ENCODE data around the gene LYPD5. TPM values are rescaled to one million over a fixed set of nuclear protein-coding genes. Genes with fewer than 3 reads are reported as not detected.
A peak's percentile ranks its signal among the peaks of the same experiment; 100 is the strongest.
"Not testable (repeated sequence)": the region's sequence is repeated elsewhere in the genome, so short reads cannot be mapped to it uniquely, and the experiment has no call there.

The LYPD5 gene
- total and polyA plus RNA-seq, 10 donors: 2.1 to 48.1 (median 7.0) TPM

DNA sequence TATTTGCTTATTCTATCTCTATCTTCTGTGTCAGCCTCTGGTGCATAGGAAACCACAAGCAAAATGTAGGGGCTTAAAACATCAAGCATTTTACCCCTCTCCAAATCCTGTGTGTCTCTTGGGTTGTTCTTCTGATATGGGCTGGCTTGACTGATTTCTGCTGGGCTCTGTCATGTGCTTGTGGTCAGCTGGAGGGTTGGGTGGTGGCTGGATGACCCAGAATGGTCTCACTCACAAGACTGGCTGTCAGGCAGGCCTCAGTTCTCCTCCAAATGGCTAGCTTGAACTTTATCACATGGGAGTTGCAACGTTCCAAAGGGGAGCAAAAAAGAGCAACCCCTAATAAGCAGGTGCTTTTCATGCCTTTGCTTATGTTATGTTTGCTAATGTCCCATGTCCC, 9.6 kb upstream of the LYPD5 start:
- Histone ChIP-seq H3K27me3 (replicated peaks in 1 of 7) (peaks cover 0 to 13% (median 0%) of the 10 kb centered on the region in 7 donors), H3K36me3 (no peaks in the 10 kb centered on the region), H3K9me3 (no peaks in the 10 kb centered on the region), H3K4me1 (peaks cover 0 to 6% (median 0%) of the 10 kb centered on the region in 6 donors), H3K27ac (no peak overlapping the region), H3K4me3 (no peak overlapping the region)
- 33 to 58% (median 50%) methylated on average over 1 of the region's 1 CpG for WGBS, 5 donors
- no peak for DNase-seq
- TF ChIP-seq POLR2AphosphoS5 (IDR thresholded peaks at IDR 0.05) (no peak), POLR2A (IDR thresholded peaks at IDR 0.05) (no peak)
- TF ChIP-seq, protein P1, sequence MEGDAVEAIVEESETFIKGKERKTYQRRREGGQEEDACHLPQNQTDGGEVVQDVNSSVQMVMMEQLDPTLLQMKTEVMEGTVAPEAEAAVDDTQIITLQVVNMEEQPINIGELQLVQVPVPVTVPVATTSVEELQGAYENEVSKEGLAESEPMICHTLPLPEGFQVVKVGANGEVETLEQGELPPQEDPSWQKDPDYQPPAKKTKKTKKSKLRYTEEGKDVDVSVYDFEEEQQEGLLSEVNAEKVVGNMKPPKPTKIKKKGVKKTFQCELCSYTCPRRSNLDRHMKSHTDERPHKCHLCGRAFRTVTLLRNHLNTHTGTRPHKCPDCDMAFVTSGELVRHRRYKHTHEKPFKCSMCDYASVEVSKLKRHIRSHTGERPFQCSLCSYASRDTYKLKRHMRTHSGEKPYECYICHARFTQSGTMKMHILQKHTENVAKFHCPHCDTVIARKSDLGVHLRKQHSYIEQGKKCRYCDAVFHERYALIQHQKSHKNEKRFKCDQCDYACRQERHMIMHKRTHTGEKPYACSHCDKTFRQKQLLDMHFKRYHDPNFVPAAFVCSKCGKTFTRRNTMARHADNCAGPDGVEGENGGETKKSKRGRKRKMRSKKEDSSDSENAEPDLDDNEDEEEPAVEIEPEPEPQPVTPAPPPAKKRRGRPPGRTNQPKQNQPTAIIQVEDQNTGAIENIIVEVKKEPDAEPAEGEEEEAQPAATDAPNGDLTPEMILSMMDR (IDR thresholded peaks at IDR 0.05 in 8 of 11, conservative IDR thresholded peaks at IDR 0.05 in 3 of 11): no peak
- intact Hi-C loops (cut with DNase I; ENCODE audit: low total_unique reads): no loop called here

DNA sequence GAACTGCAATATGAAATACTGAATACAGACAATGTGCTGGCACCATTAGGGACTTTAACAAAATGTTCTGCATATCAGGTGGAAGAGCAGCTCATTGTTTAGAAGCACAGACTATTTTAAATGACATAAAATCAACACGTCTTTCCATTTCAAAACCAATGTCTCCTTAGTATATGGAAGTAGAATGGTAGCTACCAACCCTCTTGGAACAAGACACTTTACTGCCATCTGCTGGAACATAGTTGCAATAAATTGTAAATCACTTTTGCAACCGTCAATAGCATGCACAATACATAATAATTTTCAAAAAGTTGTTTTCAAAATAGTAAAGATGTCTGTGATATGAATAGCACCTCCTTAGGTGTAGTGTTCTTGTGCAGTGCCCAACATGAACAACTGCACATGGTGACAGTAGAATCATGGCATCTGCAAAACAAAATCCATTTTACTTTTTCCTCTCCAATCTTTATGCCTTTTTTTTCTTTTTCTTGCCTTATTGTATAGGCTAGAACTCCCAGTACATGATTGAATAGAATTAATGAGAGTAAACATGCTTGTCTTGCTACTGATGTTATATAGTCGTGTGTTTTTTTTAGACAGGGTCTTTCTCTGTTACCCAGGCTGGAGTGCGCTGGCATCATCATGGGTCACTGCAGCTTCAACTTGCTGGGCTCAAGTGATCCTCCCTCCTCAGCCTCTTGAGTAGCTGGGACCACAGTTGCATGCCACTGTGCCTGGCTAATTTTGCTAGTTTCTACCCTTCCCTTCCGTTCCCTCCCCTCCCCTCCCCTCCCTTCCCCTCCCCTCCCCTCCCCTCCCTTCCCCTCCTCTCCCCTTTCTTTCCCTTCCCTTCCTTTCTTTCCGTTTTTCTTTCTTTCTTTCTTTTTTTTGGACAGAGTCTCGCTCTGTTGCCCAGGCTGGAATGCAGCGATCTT, 7.8 kb upstream of the LYPD5 start:
- WGBS, 5 donors: 32 to 39% (median 35%) methylated on average over 6 to 8 of the region's 8 CpGs

DNA sequence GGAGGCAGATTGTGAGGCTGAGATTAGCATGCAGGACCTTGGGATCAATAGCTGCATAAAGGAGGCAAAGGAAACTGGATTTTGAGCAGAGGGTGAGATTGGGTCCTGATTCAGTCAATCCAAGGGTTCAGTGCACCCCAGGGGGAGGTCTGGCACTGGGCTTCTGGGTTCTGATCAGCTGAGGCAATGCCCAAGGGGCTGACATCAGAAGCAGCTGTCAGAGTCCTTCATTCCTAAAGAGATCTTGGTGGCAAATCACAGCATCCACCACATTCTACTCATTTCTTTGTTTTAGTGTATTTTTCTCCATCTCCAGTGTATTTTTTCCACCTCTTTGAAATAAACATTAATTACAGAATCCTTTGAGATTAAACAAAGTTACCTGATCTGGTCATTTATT, 5.4 kb upstream of the LYPD5 start:
- intact Hi-C loops (cut with DNase I; ENCODE audit: low total_unique reads): no loop called here
- DNase-seq: no peak
- no peak overlapping the region for H3K4me3 ChIP-seq
- peaks cover 0 to 6% (median 0%) of the 10 kb centered on the region in 6 donors for H3K4me1 ChIP-seq
- H3K27ac ChIP-seq: no peak overlapping the region
- TF ChIP-seq POLR2A (IDR thresholded peaks at IDR 0.05): no peak
- TF ChIP-seq, protein P1 (IDR thresholded peaks at IDR 0.05 in 8 of 11, conservative IDR thresholded peaks at IDR 0.05 in 3 of 11): no peak
- TF ChIP-seq POLR2AphosphoS5 (IDR thresholded peaks at IDR 0.05): no peak
- H3K9me3 ChIP-seq: no peaks in the 10 kb centered on the region
- H3K36me3 ChIP-seq: no peaks in the 10 kb centered on the region
- H3K27me3 ChIP-seq (replicated peaks in 1 of 7): peaks cover 0 to 13% (median 0%) of the 10 kb centered on the region in 7 donors

More for the DNA sequence above, 7.8 kb upstream of the LYPD5 start:
- intact Hi-C loops (cut with DNase I; ENCODE audit: low total_unique reads): no loop called here
- DNase-seq: no peak
- Histone ChIP-seq H3K4me3 (no peak overlapping the region), H3K27ac (no peak overlapping the region), H3K36me3 (no peaks in the 10 kb centered on the region), H3K4me1 (peaks cover 0 to 6% (median 0%) of the 10 kb centered on the region in 6 donors), H3K9me3 (no peaks in the 10 kb centered on the region), H3K27me3 (replicated peaks in 1 of 7) (peaks cover 0 to 13% (median 0%) of the 10 kb centered on the region in 7 donors)
- TF ChIP-seq, protein P1 (IDR thresholded peaks at IDR 0.05 in 8 of 11, conservative IDR thresholded peaks at IDR 0.05 in 3 of 11): peak; percentile 37 to 77 (median 62)
- TF ChIP-seq POLR2AphosphoS5 (IDR thresholded peaks at IDR 0.05) (no peak), POLR2A (IDR thresholded peaks at IDR 0.05) (no peak)

DNA sequence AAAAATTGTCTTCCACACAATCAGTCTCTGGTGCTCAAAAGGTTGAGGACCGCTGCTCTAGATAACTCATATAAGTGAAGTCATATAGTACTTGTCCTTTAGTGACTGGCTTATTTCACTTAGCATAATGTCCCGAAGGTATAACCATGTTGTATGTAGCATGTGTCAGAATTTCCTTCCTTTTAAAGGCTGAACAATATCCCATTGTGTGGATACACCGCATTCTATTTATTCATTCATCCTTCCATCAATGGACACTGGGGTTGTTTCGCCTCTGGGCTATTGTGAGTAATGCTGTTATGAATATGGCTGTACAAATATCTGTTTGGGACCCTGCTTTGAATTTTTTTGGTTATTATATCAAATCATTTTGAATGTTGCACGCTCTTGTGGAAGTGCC, 4.6 kb upstream of the LYPD5 start:
- H3K36me3 ChIP-seq: no peaks in the 10 kb centered on the region
- H3K9me3 ChIP-seq: no peaks in the 10 kb centered on the region
- no peak for DNase-seq
- H3K4me3 ChIP-seq: no peak overlapping the region
- H3K4me1 ChIP-seq: peaks cover 0 to 6% (median 0%) of the 10 kb centered on the region in 6 donors
- TF ChIP-seq POLR2AphosphoS5 (IDR thresholded peaks at IDR 0.05) (no peak), POLR2A (IDR thresholded peaks at IDR 0.05) (no peak)
- TF ChIP-seq, protein P1 (IDR thresholded peaks at IDR 0.05 in 8 of 11, conservative IDR thresholded peaks at IDR 0.05 in 3 of 11): no peak
- H3K27me3 ChIP-seq (replicated peaks in 1 of 7): peaks cover 0 to 13% (median 0%) of the 10 kb centered on the region in 7 donors
- WGBS, 5 donors: 69 to 75% (median 71%) methylated on average over 5 of the region's 5 CpGs
- no peak overlapping the region for H3K27ac ChIP-seq
- intact Hi-C loops (cut with DNase I; ENCODE audit: low total_unique reads): no loop called here

- DNase-seq; intact Hi-C loops (cut with DNase I; ENCODE audit: low total_unique reads); H3K36me3 ChIP-seq; H3K27ac ChIP-seq; H3K9me3 ChIP-seq; H3K4me1 ChIP-seq; H3K4me3 ChIP-seq: not testable (repeated sequence)
- 86 to 94% (median 89%) methylated on average over 7 of the region's 7 CpGs for WGBS, 5 donors
- H3K27me3 ChIP-seq (replicated peaks in 1 of 7): peaks cover 0 to 13% (median 0%) of the 10 kb centered on the region in 7 donors
These were observed 4.2 kb upstream of the LYPD5 start for GRCh38 chr19:43806401-43806800.

Measured in spleen (tissue), 11 donors.